Activated CD4-positive, alpha-beta T cell treated with anti-CD3 and anti-CD28 coated beads for 1 hour (primary cell): ENCODE results near the gene MUC2.

Experiments used
- DNase-seq: peaks from one replicate; pipeline ENCODE4 v3.0.0-alpha.2; 2020

MUC2 gene

DNA sequence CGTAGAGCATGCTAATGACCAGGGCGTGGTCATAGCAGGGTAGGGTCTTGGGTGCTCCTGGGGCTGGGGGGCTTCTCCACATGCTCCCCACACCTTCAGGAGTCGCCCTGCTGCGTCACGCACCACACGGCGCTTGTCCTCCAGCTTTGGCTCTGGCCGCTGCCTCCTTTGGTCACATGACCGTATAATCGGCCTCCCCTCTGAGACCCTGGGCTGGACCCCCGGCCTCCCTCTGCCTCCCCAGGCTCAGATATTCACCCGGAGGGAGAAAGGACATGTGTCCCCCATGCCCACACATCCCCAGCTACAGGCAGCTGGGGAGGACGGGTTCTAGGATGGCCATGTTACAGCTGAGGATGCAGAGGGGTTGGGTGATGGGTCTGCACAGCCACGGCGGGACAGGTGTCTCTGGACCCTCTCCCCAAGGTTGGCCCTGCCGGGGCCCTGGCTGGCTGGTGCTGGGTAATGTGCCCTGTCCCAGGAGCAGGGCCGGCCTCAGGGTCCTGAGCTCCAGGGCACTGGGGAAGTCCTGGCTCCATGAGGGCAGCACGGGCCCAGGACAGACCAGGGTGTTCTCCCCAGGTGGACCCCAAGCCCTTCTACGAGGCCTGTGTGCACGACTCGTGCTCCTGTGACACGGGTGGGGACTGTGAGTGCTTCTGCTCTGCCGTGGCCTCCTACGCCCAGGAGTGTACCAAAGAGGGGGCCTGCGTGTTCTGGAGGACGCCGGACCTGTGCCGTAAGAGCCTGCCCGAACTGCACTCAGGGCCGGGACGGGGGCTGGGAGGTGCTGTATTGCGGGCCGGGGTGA lies 14.5 kb downstream of the MUC2 start:
- DNase-seq: no peak

DNA sequence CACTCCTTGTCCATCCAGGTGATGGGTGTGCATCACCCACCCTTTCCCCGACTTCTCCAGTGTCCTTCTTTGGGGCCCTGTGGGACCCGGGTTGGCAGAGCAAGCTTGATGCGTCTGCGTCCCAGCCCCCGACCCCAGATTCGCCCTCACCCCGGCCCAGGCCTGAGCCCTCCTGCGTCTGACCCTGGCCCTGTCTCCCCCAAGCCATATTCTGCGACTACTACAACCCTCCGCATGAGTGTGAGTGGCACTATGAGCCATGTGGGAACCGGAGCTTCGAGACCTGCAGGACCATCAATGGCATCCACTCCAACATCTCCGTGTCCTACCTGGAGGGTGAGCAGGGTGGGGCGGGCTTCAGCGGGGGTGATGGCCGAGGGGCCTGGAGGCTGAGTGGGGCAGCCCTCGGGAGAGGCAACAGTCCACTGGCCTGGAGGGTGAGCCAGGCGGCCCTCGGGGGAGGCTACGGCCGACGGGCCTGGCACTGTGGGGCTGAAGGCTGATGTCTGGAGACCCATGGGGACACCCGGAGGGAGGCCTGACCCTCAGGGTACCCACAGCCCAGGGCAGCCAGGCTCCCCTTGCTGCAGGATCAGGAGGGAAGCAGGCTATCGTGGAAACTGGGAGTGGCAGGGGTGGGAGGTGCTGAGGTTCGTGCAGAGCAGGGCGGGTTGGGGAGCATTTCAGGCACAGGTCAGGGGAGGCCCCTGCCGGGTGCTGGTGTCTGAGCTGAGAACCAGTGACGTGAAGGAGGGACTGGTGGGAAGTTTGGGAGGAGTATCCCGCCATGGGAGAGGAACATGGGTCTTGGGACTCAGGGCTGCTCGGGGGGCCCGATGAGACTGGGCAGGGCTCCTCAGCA lies 15.3 kb downstream of the MUC2 start:
- DNase-seq: no peak

DNA sequence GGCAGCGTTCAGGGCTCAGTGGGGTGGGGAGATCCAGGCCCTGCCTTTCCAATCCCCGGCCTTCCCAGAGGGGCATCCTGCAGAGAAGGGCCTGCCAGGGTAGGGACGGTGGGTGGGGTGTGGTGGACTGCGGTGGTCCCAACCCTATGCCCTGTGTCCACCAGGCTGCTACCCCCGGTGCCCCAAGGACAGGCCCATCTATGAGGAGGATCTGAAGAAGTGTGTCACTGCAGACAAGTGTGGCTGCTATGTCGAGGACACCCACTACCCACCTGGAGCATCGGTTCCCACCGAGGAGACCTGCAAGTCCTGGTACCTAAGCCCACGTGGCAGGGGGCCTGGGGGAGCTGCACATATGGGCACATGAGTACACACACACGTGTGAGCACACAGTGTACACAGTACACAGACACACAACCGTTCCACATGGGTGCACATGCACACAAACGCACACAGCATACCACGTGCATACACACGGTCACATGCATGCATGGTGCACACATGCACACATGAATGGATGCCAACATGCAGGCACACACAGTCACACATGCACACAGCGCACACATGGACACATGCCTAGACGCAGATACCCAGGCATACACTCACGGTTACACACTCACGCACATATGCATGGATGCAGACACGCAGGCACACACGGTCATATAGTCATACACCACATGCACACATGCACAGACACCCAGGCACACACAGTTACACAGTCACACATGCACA lies 16.1 kb downstream of the MUC2 start:
- DNase-seq: no peak

DNA sequence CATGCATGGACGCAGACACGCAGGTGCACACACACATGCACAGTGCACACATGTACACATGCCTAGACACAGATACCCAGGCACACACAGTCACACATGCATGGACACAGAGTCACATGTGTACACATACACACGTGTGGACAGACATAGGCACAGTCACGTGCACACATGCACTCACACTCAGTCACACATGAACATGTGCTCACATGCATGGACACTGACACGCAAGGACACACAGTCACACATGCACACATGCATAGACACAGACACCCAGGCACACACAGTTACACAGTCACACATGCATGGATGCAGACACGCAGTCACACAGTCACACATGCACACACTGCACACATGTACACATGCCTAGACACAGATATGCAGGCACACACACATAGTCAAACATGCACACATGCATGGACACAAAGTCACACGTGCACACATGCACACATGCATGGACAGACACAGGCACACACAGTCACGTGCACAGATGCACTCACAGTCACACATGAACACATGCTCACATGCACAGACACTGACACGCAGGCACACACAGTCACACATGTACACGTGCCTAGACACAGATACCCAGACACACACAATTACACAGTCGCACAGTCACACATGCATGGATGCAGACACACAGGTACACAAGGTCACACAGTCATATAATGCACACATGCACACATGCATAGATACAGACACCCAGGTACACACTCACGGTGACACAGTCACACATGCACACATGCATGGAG lies 16.8 kb downstream of the MUC2 start:
- no peak for DNase-seq

GRCh38 chr11:1092145-1092670 lies 17.5 kb downstream of the MUC2 start:
- DNase-seq: no peak

- DNase-seq: no peak
Measured at GRCh38 chr11:1092919-1093318, 18.2 kb downstream of the MUC2 start.

GRCh38 chr11:1099519-1100355 lies 25.1 kb downstream of the MUC2 start:
- DNase-seq: no peak

- DNase-seq: no peak
Measured at GRCh38 chr11:1100417-1101245, 26.0 kb downstream of the MUC2 start.

DNA sequence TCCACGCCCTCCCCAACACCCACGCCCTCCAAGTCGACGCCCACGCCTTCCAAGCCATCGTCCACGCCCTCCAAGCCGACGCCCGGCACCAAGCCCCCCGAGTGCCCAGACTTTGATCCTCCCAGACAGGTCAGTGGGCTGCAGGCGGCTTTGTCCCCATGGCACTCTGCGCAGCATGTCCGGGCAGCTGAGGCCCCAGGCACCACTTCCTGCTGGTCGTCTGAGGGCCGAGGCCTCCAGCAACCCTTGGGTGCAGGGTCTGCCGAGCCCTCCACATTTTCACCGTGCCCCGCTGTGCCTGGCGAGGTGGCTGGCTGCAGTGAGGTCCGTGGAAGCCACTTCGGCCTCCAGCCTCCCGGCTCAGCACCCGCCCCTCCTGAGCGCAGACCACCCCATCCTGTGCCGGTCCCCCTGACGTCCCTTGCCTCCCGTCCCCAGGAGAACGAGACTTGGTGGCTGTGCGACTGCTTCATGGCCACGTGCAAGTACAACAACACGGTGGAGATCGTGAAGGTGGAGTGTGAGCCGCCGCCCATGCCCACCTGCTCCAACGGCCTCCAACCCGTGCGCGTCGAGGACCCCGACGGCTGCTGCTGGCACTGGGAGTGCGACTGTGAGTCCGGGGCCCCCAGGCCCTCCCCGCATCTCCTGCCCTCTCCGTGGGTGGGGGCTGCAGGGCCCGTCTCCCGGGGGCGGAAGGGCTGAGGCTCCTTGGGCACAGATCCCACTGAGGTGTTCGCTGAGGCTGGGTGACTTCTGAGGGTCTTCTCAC lies 26.8 kb downstream of the MUC2 start:
- DNase-seq: no peak

DNA sequence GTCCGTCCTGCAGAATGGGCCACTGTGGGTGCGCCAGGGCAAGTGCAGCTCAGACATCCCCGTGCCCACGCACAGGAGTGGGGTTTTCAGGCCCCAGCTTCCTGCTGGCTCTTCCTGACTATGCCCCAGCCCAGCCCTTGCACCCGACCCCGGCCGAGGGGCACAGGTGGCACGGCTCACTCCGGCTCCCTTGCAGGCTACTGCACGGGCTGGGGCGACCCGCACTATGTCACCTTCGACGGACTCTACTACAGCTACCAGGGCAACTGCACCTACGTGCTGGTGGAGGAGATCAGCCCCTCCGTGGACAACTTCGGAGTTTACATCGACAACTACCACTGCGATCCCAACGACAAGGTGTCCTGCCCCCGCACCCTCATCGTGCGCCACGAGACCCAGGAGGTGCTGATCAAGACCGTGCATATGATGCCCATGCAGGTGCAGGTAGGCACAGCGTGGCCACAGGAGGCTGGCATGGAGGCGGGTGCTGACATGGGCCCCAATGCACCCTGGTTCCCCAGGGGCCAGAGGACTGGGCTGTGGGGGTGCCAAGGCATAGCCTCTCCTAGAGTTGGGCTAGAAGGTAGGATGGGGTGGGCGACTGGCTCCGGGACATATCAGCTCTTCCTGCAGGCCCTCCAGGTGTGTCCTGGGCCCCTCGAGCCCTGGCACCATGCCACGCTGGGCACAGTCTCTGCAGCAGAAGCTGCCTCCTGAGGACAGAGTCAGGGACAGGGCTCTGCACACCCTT lies 27.7 kb downstream of the MUC2 start:
- DNase-seq: no peak

- DNase-seq: no peak
Measured at GRCh38 chr11:1102996-1103395, 28.3 kb downstream of the MUC2 start.

DNA sequence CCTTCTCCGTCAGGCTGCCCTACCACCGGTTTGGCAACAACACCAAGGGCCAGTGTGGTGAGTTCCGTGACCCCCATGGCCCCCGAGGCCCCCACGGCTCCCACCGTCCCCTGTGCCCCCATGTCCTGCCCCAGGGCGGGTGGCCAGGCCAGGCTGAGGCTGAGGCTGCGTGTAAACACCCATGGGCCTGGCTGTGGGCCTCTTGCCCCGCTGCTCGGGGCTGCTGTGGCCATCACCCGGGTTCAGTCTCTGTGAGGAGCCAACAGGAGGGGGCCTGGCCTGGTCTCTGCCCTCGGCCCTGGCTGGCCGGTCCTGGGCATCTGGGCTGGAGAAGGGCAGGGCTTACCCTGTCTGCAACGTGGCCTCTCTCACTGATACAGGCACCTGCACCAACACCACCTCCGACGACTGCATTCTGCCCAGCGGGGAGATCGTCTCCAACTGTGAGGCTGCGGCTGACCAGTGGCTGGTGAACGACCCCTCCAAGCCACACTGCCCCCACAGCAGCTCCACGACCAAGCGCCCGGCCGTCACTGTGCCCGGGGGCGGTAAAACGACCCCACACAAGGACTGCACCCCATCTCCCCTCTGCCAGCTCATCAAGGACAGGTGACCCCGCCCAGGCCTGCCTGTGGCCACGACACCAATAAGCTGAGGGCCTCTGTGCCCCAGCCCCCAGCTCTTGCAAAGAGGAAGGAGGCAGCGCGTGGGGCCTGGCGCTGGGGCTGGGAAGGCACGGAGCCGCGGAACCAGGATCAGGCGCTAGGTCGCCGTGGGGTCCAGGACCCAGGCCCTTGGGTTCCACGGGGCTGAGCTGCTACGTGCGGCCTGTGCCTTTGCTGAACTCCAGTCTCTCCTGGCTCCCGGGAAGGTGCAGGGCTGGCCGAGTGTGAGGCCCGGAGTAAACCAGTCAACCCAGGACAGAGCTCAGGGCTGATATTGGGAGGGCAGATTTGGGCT lies 29.0 kb downstream of the MUC2 start:
- no peak for DNase-seq

- no peak for DNase-seq
Measured at GRCh38 chr11:1104411-1105182, 29.9 kb downstream of the MUC2 start.

GRCh38 chr11:1105183-1105565 lies 30.5 kb downstream of the MUC2 start:
- no peak for DNase-seq

GRCh38 chr11:1106387-1106786 lies 31.7 kb downstream of the MUC2 start:
- DNase-seq: no peak

- DNase-seq: no peak
Measured at GRCh38 chr11:1107316-1108245, 32.9 kb downstream of the MUC2 start.
